HCT116 (cell line): ENCODE results near the gene TMSB10. TPM values are rescaled to one million over a fixed set of nuclear protein-coding genes. Genes with fewer than 3 reads are reported as not detected.

Experiments
- ATAC-seq: fragments of 200-7000 bp; cut with Tn5 transposase; 2 replicates; pipeline ENCODE4 v1.9.1; 2020; ENCODE audit warnings: mild to moderate bottlenecking, moderate library complexity
- BruUV-seq: library from RNA; stranded (reverse); fragments of 400-500 nt; replicated peaks from 2 replicates; lab custom pipeline; 2021; lab: Mats Ljungman, UMichigan
- CTCF ChIA-PET: fragments of 300-600 bp; sonication (Branson Sonifier 250); formaldehyde crosslinking; loops from one replicate; lab custom pipeline; 2021; ENCODE audit warnings: antibody characterized with exemption; lab: Charles Lee
- POLR2A ChIA-PET: fragments of 300-600, 350-600 bp; sonication (Branson Sonifier 250); formaldehyde crosslinking; loops from one replicate; lab custom pipeline; 2021; ENCODE audit warnings: antibody characterized with exemption; lab: Charles Lee
- RAD21 ChIA-PET, 2 experiments: fragments of 300-600 bp; sonication (Branson Sonifier 250); formaldehyde crosslinking; loops; one replicate each; lab custom pipeline; 2023; ENCODE audit warnings: low total read pairs in 2 of 2; ENCODE audit not compliant: uncharacterized antibody in 2 of 2, unreplicated experiment in 2 of 2, low non-redundant PET in 1 of 2; lab: Charles Lee
- DNase-seq: peaks from one replicate; pipeline ENCODE4 v3.0.0-alpha.2; 2010; ENCODE audit warnings: low read depth, low spot score
- H2AFZ ChIP-seq: fragments of 200-600 bp; shearing (Covaris generic), sonication (generic); 2 replicates; pipeline ENCODE4 v1.6.1; 2017; ENCODE audit warnings: low read depth, mixed run types, mixed read lengths, antibody characterized with exemption, low read length; ENCODE audit not compliant: poor library complexity, severe bottlenecking
- H3K27ac ChIP-seq: 2 replicates; pipeline ENCODE4 v1.5.1; 2012; ENCODE audit warnings: low read depth, low read length
- H3K27me3 ChIP-seq: fragments of 200-600 bp; sonication (generic); 2 replicates; pipeline ENCODE4 v1.6.1; 2016; ENCODE audit warnings: mixed run types, low read length, mixed read lengths; ENCODE audit not compliant: insufficient read depth
- H3K36me3 ChIP-seq, 2 experiments: fragments of 200-500 bp in 1 of 2; fragments of 200-600 bp in 1 of 2; sonication (Bioruptor generic) in 1 of 2; sonication (generic) in 1 of 2; 2 replicates each; pipeline versions ENCODE4 v1.5.1 to v1.6.1; 2014 to 2016; ENCODE audit warnings: low read length in 2 of 2, inconsistent platforms in 1 of 2, mixed read lengths in 1 of 2, mixed run types in 1 of 2; ENCODE audit not compliant: insufficient read depth in 2 of 2, control insufficient read depth in 1 of 2
- H3K4me1 ChIP-seq, 2 experiments: fragments of 200-600 bp in 1 of 2; sonication (generic) in 1 of 2; 2 replicates each; pipeline versions ENCODE4 v1.5.1 to v1.6.1; 2012 to 2017; ENCODE audit warnings: low read length in 2 of 2, inconsistent platforms in 1 of 2, mild to moderate bottlenecking in 1 of 2, mixed read lengths in 1 of 2, mixed run types in 1 of 2, moderate library complexity in 1 of 2; ENCODE audit not compliant: insufficient read depth in 2 of 2, control insufficient read depth in 1 of 2
- H3K4me2 ChIP-seq: fragments of 200-600 bp; sonication (generic); 2 replicates; pipeline ENCODE4 v1.6.1; 2017; ENCODE audit warnings: mixed run types, low read length, mixed read lengths
- H3K4me3 ChIP-seq, 2 experiments: fragments of 200-600 bp in 1 of 2; sonication (generic) in 1 of 2; replicated peaks in 1 of 2; 2 replicates each; pipeline ENCODE4 v1.5.1; 2011 to 2016; ENCODE audit warnings: low read length in 2 of 2, control low read depth in 1 of 2, low read depth in 1 of 2, mild to moderate bottlenecking in 1 of 2, mixed read lengths in 1 of 2, mixed run types in 1 of 2
- H3K79me2 ChIP-seq: fragments of 200-600 bp; sonication (generic); 2 replicates; pipeline ENCODE4 v1.6.1; 2017; ENCODE audit warnings: mild to moderate bottlenecking, mixed run types, low read length, moderate library complexity, mixed read lengths; ENCODE audit not compliant: insufficient read depth
- H3K9ac ChIP-seq: fragments of 200-600 bp; sonication (generic); 2 replicates; pipeline ENCODE4 v1.6.1; 2016; ENCODE audit warnings: low read length, mixed read lengths
- H3K9me2 ChIP-seq: fragments of 200-600 bp; sonication (generic), shearing (Covaris generic); 2 replicates; pipeline ENCODE4 v1.6.1; 2017; ENCODE audit warnings: mixed run types, mild to moderate bottlenecking, moderate library complexity; ENCODE audit not compliant: insufficient read depth
- H3K9me3 ChIP-seq, 2 experiments: fragments of 200-500 bp in 1 of 2; fragments of 200-600 bp in 1 of 2; sonication (Bioruptor generic) in 1 of 2; sonication (generic) in 1 of 2; 2 replicates each; pipeline ENCODE4 v1.6.1; 2014 to 2017; ENCODE audit warnings: low read length in 2 of 2, mixed read lengths in 2 of 2, inconsistent platforms in 1 of 2, low read depth in 1 of 2, mild to moderate bottlenecking in 1 of 2, mixed run types in 1 of 2, moderate library complexity in 1 of 2; ENCODE audit not compliant: control insufficient read depth in 1 of 2, insufficient read depth in 1 of 2
- H4K20me1 ChIP-seq: fragments of 200-600 bp; sonication (generic), shearing (Covaris generic); 2 replicates; pipeline ENCODE4 v1.6.1; 2017; ENCODE audit warnings: mixed run types, mild to moderate bottlenecking, moderate library complexity; ENCODE audit not compliant: insufficient read depth
- ATF3 ChIP-seq: IDR thresholded peaks from 2 replicates; pipeline ENCODE4 v1.6.1; 2012
- CBX3 ChIP-seq: IDR thresholded peaks from 2 replicates; pipeline ENCODE4 v1.6.1; 2012; ENCODE audit warnings: low read depth
- EGR1 ChIP-seq: IDR thresholded peaks from 2 replicates; pipeline ENCODE4 v1.6.1; 2012; ENCODE audit warnings: low read depth
- EZH2 ChIP-seq: fragments of 200-600 bp; sonication (generic); IDR thresholded peaks from 2 replicates; pipeline ENCODE4 v1.6.1; 2017; ENCODE audit warnings: antibody characterized with exemption, mixed run types
- FOSL1 ChIP-seq: IDR thresholded peaks from 2 replicates; pipeline ENCODE4 v1.6.1; 2012; ENCODE audit warnings: low read depth
- MAX ChIP-seq: IDR thresholded peaks from 2 replicates; pipeline ENCODE4 v1.6.1; 2012
- POLR2A ChIP-seq: IDR thresholded peaks from 2 replicates; pipeline ENCODE4 v1.7.0; 2011; ENCODE audit warnings: borderline replicate concordance; ENCODE audit not compliant: insufficient read depth, insufficient read length; ENCODE audit errors: extremely low read depth
- POLR2AphosphoS5 ChIP-seq: IDR thresholded peaks from 2 replicates; pipeline ENCODE4 v1.6.1; 2011; ENCODE audit warnings: mild to moderate bottlenecking, low read depth, low read length, moderate library complexity
- TCF7L2 ChIP-seq: IDR thresholded peaks from 2 replicates; pipeline ENCODE4 v1.7.0; 2011; ENCODE audit warnings: borderline replicate concordance, inconsistent platforms; ENCODE audit not compliant: insufficient read depth, insufficient read length; ENCODE audit errors: extremely low read depth
- ZNF274 ChIP-seq: fragments of 200-500 bp; sonication (Bioruptor generic); IDR thresholded peaks from 2 replicates; pipeline ENCODE4 v1.6.1; 2014; ENCODE audit warnings: mild to moderate bottlenecking, low read depth, low read length, inconsistent platforms
- intact Hi-C: fragments of 100-400 bp; cut with micrococcal nuclease; formaldehyde crosslinking; loops from 2 replicates; pipeline ENCODE4 v1.10.0; 2022
- total RNA-seq: library from RNA; stranded (reverse); gene quantifications from one replicate; pipeline ENCODE4 v1.2.1, GENCODE V29; 2021; ENCODE audit not compliant: unreplicated experiment
- TF ChIP-seq, protein P1 (sequence below): IDR thresholded peaks from 2 replicates; pipeline ENCODE4 v1.6.1; 2011; ENCODE audit warnings: mild to moderate bottlenecking, low read length, moderate library complexity; ENCODE audit not compliant: insufficient replicate concordance; ENCODE audit errors: extremely low read depth

TMSB10 gene
- total RNA-seq, 1 experiment from 2014 or later: 2,677 TPM

GRCh38 chr2:84906108-84906899, 848 bp downstream of the TMSB10 start:
- no peak for ATAC-seq
- intact Hi-C loops: no loop called here
- TSS peak; percentile 97 for BruUV-seq
- Histone ChIP-seq H3K9ac (peak overlapping the region; percentile 95), H4K20me1 (no peaks in the 10 kb centered on the region), H3K9me2 (no peaks in the 10 kb centered on the region), H2AFZ (no peak overlapping the region), H3K9me3 (no peaks in the 10 kb centered on the region; a peak in 1 of 4 replicates), H3K4me1 (peaks cover 16 to 33% of the 10 kb centered on the region in 2 experiments), H3K36me3 (peaks cover 3 to 9% of the 10 kb centered on the region in 2 experiments; a peak in 3 of 4 replicates), H3K27me3 (no peaks in the 10 kb centered on the region), H3K4me2 (peak overlapping the region; percentile 93), H3K79me2 (peaks cover 15% of the 10 kb centered on the region), H3K4me3 (peak overlapping the region; percentile 94), H3K27ac (peak overlapping the region; percentile 96)
- RAD21 ChIA-PET: interaction anchor here in 1 of 2 experiments (0.7 to 0.8 kb wide), 4 partner anchors 14 to 25 kb away, joined by 3 to 5 read pairs (median 3); no protein-coding TSS in a partner anchor
- TF ChIP-seq POLR2A (no peak), ATF3 (no peak), TCF7L2 (no peak), ZNF274 (no peak), MAX (no peak), FOSL1 (no peak), CBX3 (no peak), POLR2AphosphoS5 (no peak), EGR1 (no peak), EZH2 (no peak)
- TF ChIP-seq, protein P1, sequence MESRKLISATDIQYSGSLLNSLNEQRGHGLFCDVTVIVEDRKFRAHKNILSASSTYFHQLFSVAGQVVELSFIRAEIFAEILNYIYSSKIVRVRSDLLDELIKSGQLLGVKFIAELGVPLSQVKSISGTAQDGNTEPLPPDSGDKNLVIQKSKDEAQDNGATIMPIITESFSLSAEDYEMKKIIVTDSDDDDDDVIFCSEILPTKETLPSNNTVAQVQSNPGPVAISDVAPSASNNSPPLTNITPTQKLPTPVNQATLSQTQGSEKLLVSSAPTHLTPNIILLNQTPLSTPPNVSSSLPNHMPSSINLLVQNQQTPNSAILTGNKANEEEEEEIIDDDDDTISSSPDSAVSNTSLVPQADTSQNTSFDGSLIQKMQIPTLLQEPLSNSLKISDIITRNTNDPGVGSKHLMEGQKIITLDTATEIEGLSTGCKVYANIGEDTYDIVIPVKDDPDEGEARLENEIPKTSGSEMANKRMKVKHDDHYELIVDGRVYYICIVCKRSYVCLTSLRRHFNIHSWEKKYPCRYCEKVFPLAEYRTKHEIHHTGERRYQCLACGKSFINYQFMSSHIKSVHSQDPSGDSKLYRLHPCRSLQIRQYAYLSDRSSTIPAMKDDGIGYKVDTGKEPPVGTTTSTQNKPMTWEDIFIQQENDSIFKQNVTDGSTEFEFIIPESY: no peak
- DNase-seq: no peak
- CTCF ChIA-PET: interaction anchor here (0.6 to 3.8 kb wide), 3 partner anchors 15 to 24 kb away, joined by 3 to 21 read pairs (median 4); no protein-coding TSS in a partner anchor
- POLR2A ChIA-PET: interaction anchor here (0.7 to 5.8 kb wide), 14 partner anchors 8 to 113 kb away, joined by 3 to 163 read pairs (median 6); no protein-coding TSS in a partner anchor
